Measurements from ENCODE around the gene PAK4. TPM values are rescaled to one million over a fixed set of nuclear protein-coding genes. Genes with fewer than 3 reads are reported as not detected.

Gene PAK4
- total and polyA plus RNA-seq, 2 of the 13 experiments (the other 11 are each of a cell fraction or from before 2014, with no cell fraction given) = 9.5 to 17.8 TPM

- no peak for TF ChIP-seq MAFK (conservative IDR thresholded peaks at IDR 0.05 in 1 of 2, IDR thresholded peaks at IDR 0.05 in 1 of 2; ENCODE audit: low read length in 2 of 2)
- TF ChIP-seq MEF2D (CRISPR knock-in tag; IDR thresholded peaks at IDR 0.05) = no peak
- no peak for TF ChIP-seq NBN (conservative IDR thresholded peaks at IDR 0.05)
- TF ChIP-seq HNRNPL (IDR thresholded peaks at IDR 0.05; ENCODE audit: low read depth, low read length) = no peak
- TF ChIP-seq JUN (CRISPR knock-in tag; IDR thresholded peaks at IDR 0.05) = no peak
Observed at GRCh38 chr19:39099341-39099740, 26.2 kb upstream of the PAK4 start (continued).

GRCh38 chr19:39100500-39101166 lies 25.0 kb upstream of the PAK4 start:
- ChIA-PET POLR2A (no interaction called here), CTCF (ENCODE audit: low intra/inter-chr PET ratio, low total read pairs) (no interaction called here)
- Histone ChIP-seq H4K20me1 (ENCODE audit: insufficient read depth, low read length) (no peaks in the 10 kb centered on the region), H3K27ac (ENCODE audit: extremely low read length, insufficient read depth, low read length) (no peak overlapping the region), H3K4me2 (ENCODE audit: low read depth, low read length) (no peak overlapping the region), H3K79me2 (ENCODE audit: insufficient read depth, low read length) (no peaks in the 10 kb centered on the region), H3K4me3 (replicated peaks in 1 of 3; ENCODE audit: insufficient read depth in 1 of 3, low read depth in 2 of 3, low read length in 3 of 3) (no peak overlapping the region), H2AFZ (ENCODE audit: low read length) (no peak overlapping the region), H3K27me3 (ENCODE audit: control insufficient read depth in 1 of 2, insufficient read depth in 2 of 2, low read length in 2 of 2) (no peaks in the 10 kb centered on the region), H3K9ac (ENCODE audit: insufficient read depth, low read depth, low read length) (no peak overlapping the region), H3K36me3 (replicated peaks in 1 of 2; ENCODE audit: control insufficient read depth in 1 of 2, insufficient read depth in 2 of 2, low read length in 2 of 2) (no peaks in the 10 kb centered on the region), H3K9me3 (ENCODE audit: low read length) (no peaks in the 10 kb centered on the region), H3K4me1 (ENCODE audit: insufficient read depth, low read length) (peaks cover 17% of the 10 kb centered on the region)
- in situ Hi-C loops (cut with HindIII; ENCODE audit: extremely low pct_ligation_motif_present, low pct_unique_long_range_greater_than_20kb) (no loop called here), intact Hi-C loops (cut with micrococcal nuclease; ENCODE audit: unreplicated experiment) (no loop called here)
- ATAC-seq (no peak), DNase-seq (ENCODE audit: low spot score) (no peak), FAIRE-seq (no peak)
- 66% methylated on average over 8 of the region's 19 CpGs for WGBS (ENCODE audit: low lambda C conversion rate)
- no TSS peak for BruUV-seq (replicated peaks)
- TF ChIP-seq JARID2 (CRISPR knock-in tag; IDR thresholded peaks at IDR 0.05; ENCODE audit: insufficient replicate concordance) (no peak), NFIB (CRISPR knock-in tag; IDR thresholded peaks at IDR 0.05; ENCODE audit: borderline replicate concordance) (no peak), ZNF24 (IDR thresholded peaks at IDR 0.05) (no peak), MLXIP (CRISPR knock-in tag; IDR thresholded peaks at IDR 0.05; ENCODE audit: borderline replicate concordance) (no peak), ZNF672 (CRISPR knock-in tag; IDR thresholded peaks at IDR 0.05) (no peak), DBP (CRISPR knock-in tag; IDR thresholded peaks at IDR 0.05; ENCODE audit: not compliant biosample characterization) (no peak), MAFF (IDR thresholded peaks at IDR 0.05; ENCODE audit: low read depth, low read length) (no peak), ZNF577 (CRISPR knock-in tag; IDR thresholded peaks at IDR 0.05; ENCODE audit: borderline replicate concordance, low read depth) (no peak), NFAT5 (CRISPR knock-in tag; IDR thresholded peaks at IDR 0.05) (no peak), TAF1 (CRISPR knock-in tag; IDR thresholded peaks at IDR 0.05) (no peak)

Measured in HepG2 (cell line).